Gastroesophageal sphincter (tissue), 3 donors: ENCODE measurements around the gene SF3B4.
"Not testable (repeated sequence)": the region's sequence is repeated elsewhere in the genome, so short reads cannot be mapped to it uniquely, and the experiment has no call there.

ENCODE experiments used
- EP300 ChIP-seq: sonication (generic); formaldehyde crosslinking; IDR thresholded peaks from one replicate; pipeline ENCODE4 v1.6.1; 2017; ENCODE audit warnings: antibody characterized with exemption, mild to moderate bottlenecking
- POLR2A ChIP-seq, 2 donors: fragments of 450-650 bp; IDR thresholded peaks; one replicate each; pipeline ENCODE4 v1.6.1; 2017; ENCODE audit warnings: antibody characterized with exemption in 2 of 2, mild to moderate bottlenecking in 2 of 2, moderate library complexity in 1 of 2
- POLR2AphosphoS5 ChIP-seq: sonication (generic); formaldehyde crosslinking; IDR thresholded peaks from one replicate; pipeline ENCODE4 v1.6.1; 2017; ENCODE audit warnings: antibody characterized with exemption
- TF ChIP-seq, protein P1 (sequence below), 4 experiments: fragments of 200-600 bp in 2 of 4; fragments of 450-650 bp in 2 of 4; sonication (generic) in 1 of 4; IDR thresholded peaks; one replicate each; pipeline ENCODE4 v1.5.1; 2017 to 2019; ENCODE audit warnings: antibody characterized with exemption in 4 of 4, mild to moderate bottlenecking in 2 of 4, moderate library complexity in 2 of 4

DNA sequence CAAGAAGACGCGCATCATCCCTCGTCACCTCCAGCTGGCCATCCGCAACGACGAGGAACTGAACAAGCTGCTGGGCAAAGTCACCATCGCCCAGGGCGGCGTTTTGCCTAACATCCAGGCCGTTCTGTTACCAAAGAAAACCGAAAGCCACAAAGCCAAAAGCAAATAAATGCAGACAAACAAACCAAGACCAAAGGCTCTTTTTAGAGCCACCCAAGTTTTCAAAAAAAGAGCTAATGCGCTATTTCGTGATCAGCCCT, 40.5 kb downstream of the SF3B4 start:
- TF ChIP-seq POLR2AphosphoS5; EP300; POLR2A (IDR thresholded peaks at IDR 0.05): not testable (repeated sequence)
- TF ChIP-seq, protein P1, sequence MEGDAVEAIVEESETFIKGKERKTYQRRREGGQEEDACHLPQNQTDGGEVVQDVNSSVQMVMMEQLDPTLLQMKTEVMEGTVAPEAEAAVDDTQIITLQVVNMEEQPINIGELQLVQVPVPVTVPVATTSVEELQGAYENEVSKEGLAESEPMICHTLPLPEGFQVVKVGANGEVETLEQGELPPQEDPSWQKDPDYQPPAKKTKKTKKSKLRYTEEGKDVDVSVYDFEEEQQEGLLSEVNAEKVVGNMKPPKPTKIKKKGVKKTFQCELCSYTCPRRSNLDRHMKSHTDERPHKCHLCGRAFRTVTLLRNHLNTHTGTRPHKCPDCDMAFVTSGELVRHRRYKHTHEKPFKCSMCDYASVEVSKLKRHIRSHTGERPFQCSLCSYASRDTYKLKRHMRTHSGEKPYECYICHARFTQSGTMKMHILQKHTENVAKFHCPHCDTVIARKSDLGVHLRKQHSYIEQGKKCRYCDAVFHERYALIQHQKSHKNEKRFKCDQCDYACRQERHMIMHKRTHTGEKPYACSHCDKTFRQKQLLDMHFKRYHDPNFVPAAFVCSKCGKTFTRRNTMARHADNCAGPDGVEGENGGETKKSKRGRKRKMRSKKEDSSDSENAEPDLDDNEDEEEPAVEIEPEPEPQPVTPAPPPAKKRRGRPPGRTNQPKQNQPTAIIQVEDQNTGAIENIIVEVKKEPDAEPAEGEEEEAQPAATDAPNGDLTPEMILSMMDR (IDR thresholded peaks at IDR 0.05) = not testable (repeated sequence)
